NCI-H2196 (cell line): Measurements from ENCODE around the gene MYLK.

Source experiments
- DNase-seq: peaks from one replicate; lab custom pipeline; 2025; ENCODE audit not compliant: unreplicated experiment; lab: John Stamatoyannopoulos, UW

Gene MYLK

DNA sequence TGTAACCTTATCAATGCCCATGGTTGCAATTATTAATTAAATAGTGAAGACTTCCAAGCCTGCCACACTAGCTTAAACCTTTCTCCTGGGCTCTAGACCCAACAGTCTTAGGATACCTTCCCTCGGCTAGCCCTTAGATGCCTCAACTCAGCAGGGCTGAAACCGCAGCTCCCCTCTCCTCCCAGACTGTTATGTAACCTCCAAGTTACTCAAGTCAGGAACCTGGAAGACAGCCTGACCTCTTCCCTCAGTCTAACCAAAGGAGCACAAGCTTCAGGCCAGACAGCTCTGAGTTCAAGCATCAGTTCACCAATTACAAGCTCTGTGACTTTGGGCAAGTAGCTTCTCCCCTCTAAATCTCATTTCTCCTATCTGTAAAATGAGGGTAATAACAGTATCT lies 228.7 kb downstream of the MYLK start:
- no peak for DNase-seq

DNA sequence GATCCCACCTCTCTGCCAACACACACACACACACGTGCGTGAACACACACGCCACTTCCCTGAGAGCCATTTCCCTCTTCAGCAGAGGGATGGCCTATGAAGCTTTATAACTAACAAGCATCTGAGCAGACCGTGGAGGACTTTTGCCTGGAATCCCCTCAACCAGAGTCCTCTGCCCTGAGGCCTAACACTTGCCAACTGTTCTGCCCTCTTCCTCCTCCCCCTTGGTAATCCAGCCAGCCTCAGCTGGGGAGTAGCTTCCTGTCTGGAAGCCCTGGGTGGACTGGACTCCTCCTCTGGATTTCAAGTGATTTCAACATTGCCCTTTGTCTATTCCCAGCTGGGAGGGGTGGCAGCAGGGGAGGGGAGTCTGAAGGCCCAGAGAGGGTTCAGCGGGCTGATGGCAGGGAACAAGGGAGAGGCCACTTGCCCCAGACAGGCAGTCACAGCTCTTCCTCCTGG lies 230.9 kb downstream of the MYLK start:
- peak; percentile 91 for DNase-seq

DNA sequence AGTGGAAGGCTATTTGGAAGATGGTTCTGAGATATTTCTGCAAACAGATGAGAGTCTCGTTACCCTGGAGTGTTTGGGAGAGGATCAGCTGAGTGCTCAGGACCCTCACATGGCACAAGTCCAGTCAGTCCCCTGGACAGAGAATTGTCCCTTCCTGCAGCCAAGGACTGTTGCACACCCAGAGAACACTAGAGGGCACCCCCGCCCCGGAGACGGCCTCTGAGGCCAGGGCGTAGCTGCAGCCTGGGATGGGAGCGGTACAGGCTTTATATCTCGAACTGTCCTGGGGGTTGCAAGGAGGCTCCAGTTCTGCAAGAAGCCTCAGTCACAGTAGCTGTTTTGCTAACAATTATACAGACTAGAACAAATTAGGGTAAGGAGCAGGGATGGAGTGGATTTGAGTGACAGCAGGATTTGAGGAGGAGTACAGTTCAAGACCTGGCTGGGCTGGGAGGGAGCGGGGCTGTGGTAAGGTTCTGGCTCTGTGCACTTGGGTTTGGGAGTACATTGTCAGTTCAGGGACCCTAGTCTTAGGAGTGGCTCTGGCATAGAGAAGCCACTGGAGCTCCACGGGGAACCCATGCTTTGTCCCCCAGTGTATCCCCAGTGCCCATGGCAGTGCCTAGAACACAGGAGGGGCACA lies 231.7 kb downstream of the MYLK start:
- peak; percentile 93 for DNase-seq

DNA sequence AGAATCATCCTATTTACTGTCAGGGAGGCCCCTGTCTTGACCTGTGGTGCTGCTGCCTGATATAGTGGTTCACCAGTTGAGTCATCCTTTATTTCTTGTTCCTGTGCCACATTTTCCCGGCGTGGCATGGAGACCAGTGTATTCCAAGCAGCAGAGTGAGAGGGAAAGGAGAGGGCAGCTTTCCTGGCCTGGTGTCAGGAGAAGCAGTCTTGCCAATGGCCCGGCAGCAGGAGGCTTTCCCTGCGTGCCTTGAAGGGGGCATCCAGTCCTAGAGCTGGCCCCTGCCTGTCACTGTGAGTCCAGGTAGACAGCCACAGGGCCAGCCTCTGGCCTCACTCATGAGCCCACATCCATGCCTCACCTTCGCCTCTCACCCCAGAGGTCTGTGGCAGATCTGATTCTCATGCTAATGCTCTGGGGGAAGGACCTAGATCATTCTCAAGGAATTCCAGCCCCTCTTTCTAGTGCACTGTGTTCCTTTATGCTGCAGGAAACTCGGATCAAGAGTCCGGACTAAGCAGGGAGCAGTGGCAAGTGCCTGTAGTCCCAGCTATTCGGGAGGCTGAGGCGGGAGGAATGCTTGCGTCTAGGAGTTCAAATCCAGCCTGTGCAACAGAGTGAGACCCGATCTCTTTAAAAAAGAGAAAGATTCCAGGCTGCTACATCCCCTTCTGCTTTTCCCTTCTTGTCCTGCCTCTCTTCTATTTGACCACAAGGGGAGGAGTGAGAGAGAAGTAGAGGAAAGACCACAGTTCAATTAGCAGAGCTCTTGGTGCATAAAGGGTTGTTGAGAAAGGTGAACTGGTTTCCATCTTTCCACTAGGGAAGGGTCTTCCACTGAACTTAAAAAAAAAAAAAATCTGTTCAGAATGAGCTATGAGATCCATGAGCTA lies 232.4 kb downstream of the MYLK start:
- DNase-seq, result no peak

DNA sequence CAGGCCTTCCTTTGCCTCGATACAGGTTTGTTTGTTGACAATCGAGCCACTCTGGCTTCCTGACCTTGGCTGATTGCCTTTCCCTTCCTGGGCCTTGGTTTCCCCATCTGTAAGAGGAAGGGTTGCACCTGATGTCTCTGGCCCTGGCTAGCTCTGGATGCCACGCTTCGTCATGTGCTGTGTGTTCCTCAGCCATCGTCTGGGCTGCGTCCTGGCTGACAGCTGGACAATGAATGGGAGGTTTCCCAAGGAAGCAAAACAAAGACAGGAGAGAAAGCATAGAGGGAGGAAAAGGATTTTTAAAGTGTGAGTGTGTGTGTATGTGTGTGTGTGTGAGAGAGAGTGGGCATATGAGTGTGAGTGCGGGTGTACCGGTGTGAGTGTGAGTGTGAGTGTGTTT lies 234.0 kb downstream of the MYLK start:
- no peak for DNase-seq

DNA sequence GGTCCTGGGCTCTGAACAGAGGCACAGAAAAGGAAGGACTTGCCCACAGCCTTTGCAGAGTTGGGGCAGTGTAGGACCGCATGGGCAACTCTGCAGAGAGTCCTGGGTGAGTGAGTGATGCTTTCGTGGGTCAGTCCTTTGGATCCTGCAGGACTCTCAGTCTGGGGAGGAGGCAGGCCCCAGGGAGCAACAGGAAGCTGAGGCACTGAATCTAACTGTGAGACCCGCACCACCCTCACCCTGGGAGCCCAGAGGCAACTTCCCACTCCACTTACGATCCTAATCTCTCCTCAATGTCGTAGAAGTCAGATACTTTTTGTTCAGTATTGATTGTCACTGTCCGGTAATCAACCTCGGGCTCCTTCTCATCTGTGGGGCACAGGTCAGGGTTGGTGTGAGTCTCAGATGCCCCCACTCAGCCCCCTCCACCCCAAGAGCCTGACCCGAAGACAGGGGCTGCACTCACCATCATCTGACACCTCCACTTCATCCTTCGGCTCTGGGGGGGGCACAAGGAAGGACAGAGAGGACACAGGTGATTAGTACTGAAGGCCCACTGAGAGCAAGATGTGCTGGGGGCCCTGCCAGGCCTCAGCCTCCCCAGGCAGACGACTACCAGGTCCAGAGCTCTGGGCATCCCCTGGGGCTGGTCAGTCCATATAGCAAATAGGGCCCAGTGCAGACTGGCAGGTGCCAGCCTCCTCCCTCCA lies 235.3 kb downstream of the MYLK start:
- DNase-seq, result no peak

DNA sequence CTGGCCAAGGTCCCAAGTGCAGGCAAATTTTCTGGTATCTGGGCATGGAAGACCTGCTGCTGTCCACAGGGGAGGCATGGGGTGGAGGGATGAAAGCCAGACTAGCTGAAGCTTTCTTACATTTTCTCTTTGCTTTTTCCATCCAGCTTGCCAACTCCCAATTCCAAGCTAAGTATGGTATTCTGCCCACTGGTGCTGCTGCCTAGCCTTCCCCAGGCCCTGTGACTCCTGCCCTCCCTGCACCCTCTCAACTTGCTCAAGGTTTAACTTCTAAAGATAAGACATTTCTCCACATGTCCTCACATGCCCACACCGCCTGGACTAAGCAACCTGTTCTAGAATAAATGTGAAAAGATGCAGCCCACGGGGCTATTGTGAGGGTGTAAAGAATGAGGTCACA lies 239.8 kb downstream of the MYLK start:
- DNase-seq, result no peak

DNA sequence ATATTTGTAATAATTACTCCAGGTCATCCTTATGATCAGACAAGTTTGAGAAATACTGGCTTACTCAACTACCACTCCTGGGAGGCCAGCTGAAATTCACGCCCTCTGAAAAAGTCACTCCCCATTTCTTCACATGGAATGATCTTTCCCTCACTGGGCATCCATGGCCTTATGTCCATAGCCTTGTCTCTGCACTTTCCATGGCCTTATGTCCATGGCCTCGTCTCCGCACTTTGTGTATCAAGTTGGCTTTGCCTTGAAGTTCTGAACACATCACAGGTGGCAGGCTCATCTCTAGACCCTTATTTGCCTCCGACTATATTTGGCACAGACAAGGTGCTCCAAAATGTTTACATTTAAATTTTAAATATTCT lies 241.2 kb downstream of the MYLK start:
- no peak for DNase-seq

DNA sequence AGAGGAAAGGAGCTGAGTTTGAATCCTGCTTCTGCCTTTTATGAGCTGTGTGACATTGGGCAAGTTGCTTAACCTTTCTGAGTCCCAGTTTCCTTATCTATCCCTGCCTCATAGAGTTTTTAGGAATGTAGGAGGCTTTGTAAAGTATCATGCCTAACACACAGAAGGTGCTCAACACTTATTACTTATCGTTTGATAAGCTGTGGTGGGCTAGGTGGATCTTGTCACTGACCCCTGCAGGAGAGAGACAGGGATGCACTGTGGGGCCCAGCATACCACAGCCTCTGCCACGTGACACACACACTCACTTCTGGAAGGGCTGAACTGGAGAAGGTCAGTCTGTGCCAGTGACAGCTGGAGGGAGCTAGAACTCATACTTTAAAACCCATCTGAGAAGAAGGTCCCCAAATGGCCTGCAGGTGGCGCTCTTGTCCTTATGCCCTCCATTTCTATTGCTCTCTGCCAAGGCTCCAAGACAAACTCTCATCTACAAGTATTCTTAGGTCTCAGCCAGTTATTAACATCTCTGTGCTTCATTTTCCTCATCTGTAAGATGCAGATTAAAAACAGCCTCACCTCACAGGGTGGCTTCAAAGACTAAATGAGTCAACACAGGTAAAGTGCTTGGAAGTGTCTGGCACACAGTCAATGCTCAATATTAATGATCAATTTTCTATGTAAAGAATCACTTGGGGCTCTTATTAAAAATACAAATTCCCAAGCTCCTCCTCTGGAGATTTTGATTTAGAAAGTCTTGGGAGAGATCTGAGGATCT lies 241.8 kb downstream of the MYLK start:
- peak; percentile 80 for DNase-seq

DNA sequence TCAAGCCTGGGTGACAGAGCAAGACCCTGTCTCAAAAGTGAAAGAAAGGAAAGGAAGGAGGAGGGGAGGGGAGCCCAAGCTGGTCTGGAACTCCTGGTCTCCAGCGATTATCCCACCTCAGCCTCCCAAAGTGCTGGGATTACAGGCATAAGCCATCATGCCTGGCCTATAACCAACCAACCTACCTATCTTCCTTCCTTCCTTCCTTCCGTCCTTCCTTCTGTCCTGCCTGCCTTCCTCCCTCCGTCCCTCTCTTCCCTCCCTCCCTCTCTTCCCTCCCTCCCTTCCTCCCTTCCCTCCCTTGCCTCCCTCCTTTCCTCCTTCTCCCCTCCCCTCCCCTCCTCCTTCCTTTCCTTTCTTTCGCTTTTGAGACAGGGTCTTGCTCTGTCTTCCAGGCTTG lies 242.6 kb downstream of the MYLK start:
- DNase-seq, result no peak

DNA sequence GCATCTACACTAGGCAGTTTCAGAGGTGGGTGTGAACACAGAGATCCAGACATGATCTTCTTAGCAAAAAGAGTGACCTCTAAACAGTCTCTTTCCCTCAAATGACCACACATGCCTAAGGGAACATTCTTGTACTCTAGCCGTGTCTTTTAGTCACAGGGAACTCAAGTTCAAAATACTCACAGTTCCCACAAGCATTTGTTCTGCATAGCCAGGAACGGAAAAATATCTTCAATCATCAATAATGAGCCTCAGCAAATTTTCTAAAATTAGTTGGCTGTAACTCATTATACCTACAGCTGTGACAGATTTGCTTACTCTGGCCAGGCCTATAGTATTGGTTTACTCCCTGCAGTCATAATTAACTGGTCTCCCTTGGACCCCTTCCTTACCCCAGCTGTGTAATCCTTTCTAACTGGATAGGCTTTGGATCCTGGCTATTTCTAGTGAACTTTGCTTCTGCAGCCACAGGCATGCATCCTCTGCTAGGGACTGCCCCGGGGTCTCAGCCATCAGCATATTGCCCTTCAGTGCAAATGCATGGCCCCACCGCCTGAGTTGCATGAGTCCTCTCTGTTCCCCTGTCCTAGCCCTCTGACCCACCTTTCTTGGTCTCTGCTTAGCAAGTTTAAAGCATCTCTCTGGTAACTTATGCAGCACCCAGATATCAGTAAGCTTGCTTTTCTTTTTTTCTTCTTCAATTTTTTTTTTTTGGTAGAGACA lies 243.2 kb downstream of the MYLK start:
- no peak for DNase-seq

DNA sequence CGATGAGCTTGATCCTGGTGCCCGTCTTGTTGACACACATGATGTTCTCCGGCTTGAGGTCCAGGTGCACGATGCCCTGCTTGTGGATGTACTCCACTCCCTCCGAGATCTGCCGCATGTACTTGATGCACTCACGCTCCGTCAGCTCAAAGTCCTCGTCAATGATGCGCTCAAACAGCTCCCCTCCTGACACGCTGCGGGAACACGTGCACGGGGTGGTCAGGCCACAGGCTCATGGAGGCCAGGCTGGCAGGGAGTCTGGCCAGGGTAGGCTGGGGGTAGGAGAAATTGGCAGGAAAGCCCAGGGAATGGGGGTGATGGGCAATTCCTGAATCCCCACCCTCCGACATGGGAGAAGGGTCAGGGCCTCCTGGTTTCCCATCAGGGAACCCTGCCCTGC lies 243.8 kb downstream of the MYLK start:
- DNase-seq, result no peak

DNA sequence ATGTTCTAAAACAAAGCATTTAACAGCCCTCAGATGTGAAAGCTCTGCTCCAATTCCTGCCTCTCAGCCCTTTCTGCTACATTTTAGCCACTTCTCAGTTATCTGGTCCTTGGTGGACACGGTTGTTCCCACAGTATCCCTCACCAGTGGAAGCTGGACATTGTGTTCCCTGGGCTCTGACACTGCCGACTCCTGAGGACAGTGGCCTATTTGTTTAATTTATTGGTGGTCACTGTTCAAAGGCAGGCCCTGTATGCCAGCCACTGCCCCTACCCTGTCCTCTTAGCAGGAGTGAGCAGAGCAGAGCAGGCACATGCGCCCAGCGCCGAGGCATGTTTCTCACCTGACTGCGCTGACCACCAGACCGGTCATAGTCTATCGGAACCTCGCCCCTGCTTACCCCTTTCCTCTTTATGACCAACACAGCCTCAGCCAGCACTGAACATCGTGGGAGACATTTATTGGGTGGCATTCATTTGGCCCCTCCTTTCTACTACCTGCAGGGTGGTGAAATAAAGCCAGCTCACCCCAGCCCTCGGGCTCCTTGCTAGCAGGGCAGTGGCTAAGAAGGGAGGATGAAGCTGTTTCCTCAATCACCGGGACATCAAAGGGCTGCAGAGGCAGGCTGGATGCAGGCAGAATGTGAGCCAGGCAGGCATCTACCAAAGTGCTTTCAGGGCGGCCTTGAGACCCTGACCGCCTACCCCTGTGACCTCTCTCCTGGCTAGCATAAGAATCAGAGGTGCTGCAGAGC lies 245.0 kb downstream of the MYLK start:
- DNase-seq, result no peak

DNA sequence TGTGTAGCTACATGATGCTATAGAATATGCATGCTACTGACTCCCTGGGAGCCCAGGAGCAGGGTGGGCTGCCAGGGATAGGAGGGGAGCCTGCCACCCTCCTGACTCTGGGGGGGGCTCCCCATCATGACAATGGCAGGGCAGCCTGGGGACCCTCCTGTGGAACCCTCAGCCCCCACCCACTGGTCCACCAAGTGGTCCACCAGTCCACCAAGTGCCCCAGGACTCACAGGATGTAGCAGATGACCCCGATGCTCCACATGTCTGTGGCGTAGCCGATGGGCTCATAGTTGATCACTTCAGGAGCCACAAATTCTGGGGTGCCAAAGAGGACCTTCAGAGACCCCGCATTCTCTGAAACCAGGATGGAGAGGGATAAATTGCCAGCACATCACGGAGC lies 246.3 kb downstream of the MYLK start:
- DNase-seq, result no peak

DNA sequence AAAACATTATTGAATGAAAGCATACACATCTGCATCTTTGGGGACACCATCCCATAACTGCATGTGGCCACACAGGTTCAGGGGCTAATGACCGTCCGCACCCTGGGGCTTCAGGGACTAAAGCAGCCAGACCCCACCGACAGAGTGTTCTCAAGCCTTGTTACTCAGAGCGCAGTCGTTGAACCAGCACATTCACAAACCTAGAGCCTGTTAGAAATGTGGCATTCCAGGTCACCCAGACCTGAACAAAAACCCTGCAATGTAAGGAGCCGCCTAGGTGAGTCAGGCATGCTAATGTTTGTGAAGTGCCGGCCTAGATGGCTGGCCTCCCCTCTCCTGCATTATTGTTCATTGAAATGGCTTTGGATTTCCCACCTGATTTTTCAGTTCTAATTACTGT lies 247.0 kb downstream of the MYLK start:
- no peak for DNase-seq

DNA sequence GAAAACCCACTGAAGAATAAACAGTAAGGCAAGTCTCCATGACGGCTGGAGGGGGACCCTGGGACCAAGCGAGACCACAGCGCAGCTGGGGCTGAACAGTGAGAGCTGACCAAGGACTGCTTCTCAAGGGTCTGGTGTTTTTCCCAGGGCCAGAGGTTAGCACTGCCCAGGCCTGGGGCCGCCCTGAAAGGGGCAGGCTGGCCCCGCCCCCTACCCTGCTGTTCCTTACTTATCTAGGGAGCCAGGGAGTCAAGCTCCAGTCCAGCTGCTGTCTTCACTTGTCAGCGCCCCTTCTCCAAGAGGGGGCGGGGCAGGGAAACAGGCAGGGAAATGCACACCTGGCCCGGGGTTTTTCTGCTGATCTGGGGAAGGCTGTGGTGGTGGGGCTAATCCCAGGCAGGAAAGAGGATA lies 247.7 kb downstream of the MYLK start:
- DNase-seq, result no peak

DNA sequence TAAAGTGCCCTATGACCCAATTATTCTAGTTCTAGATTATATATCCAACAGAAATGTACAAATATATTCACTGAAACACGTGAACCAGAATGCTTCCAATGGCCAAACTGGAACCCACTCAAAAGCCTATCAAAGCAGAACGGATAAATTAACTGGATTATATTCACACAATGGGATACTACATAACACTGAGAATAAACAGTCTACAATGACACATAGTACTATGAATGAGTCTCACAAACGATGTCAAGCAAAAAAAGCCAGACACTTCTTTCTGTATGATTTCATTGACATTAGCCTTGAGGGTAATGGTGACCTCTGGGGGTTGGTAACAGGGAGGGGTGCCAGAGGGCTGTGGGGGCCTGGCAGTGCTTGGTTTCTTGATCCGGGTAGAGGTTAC lies 248.4 kb downstream of the MYLK start:
- no peak for DNase-seq

DNA sequence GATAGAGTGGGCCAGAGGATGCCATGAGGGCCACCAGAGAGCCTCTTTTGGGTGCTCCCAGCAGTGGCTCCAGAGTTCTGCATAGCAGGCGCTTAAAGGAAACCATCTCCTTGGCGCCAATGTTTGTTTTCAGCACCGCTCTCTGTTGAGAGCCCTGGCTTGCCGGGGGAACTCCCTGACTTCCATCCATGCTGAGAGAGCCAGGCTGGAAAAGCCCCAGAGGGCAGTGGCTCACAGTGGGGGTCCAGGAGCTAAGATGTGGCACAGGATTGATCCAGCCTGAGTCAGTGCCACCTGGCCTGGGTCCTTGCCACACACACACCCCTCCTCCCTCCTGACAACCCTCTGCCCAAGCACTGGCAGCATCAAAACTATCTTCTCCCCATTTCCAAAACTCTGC lies 248.9 kb downstream of the MYLK start:
- DNase-seq, result no peak

DNA sequence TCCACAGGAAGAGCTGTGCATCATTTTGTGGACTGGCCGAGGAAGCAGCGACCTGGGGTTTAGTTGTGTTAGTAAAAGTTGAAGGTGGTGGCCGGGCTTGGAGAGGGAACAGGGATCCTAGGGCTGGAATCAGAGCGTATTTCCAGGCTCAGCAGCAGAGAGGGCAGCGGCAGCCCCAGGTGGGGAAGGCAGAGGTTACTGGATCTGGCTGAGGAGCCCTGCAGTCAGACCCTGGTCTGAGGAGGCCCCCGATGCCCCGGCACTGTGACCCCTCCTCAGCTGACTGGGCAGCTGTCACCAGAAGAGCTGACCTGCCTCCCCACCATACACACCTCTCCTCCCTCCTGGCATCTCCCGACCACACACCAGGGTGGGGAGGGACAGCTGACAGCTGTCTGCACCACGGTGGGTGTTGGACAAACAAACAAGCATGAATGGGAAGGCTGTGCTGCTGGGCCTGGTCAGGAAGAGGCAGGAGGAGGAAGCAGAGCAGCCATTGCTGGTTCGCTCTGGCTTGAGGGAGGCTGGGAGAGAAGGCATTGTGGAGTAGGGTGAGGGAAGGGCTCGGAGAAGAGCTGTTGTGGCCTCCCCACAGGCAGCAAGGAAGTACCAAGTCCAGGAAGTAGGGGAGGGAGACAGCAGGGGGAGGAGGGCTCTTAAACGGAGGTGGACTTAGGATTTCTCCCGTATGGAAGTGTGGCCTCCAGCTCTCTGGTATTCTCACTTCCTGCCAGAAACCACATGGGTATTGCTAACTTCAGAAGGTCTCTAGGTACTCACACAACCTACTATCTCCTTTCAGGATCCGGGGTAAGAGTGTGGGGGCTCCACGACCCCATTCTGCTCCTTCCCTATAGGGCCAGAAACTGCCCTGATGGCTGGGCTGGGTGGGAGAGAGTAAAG lies 249.7 kb downstream of the MYLK start:
- DNase-seq, result no peak
